T-helper 2 cell (primary cell): ENCODE data around the gene UCK1.
A peak's percentile ranks its signal among the peaks of the same experiment; 100 is the strongest.

Experiments used
- DNase-seq, 5 experiments: peaks; one replicate each; pipeline versions ENCODE4 v3.0.0 to v3.0.0-alpha.2; 2012 to 2022
- total RNA-seq, 2 donors: gene quantifications; one replicate each; lab custom pipeline; 2026; lab: John Stamatoyannopoulos, UW

UCK1 gene
- 19.3 to 23.0 reads per million in 2 donors for total RNA-seq

GRCh38 chr9:131530920-131531832 is at the start of gene UCK1:
UCK1 (minus strand) TSS chr9:131531263; CDS start chr9:131531174, 89 bp downstream.
- DNase-seq = peak; percentile 55 to 89 (median 66)

DNA sequence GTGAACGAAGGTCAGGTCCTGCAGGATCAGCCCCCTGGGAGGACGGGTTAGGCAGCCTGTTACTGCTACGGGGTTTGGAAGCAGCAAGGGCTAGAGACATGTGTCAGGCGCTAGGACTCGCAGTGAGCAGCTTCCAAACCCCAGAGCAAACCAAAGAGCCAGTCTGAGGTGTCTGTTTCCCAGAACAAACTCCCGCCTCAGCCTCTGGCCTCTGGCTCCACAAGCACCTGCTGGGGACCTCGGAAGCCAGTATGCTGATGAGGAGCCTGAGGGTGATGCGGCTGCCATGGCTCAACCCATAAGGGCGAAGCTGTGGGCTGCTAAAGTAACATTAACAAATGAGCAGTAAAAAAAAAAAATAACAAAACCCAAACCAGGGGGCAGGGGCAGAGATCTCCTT is 49.3 kb upstream of the UCK1 start:
- no peak for DNase-seq

DNA sequence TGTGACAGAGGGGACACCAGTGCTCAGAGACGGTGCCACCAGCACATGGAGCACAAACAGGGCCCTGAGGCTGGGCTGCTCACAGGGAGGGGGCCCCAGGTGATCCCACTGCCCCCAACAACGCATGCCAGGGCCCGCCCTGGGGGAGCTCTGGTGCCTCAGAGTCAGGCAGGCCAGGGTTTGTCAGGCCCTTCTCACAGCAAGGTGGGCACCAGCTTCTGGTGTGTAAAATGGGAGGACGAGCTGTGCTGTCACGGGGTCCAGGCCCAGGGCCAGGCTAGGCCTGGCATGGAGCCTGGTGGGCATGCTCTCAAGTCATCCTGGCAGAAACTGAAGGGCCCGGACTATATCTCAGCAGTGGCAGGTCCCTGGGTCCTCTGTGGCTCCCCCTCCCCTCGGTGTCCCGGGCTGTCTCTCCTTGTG is 48.7 kb upstream of the UCK1 start:
- DNase-seq = no peak

- DNase-seq = peak in 3 of 5 experiments; percentile 25 to 73 (median 52)
Measured at GRCh38 chr9:131578731-131579504, 47.9 kb upstream of the UCK1 start.

DNA sequence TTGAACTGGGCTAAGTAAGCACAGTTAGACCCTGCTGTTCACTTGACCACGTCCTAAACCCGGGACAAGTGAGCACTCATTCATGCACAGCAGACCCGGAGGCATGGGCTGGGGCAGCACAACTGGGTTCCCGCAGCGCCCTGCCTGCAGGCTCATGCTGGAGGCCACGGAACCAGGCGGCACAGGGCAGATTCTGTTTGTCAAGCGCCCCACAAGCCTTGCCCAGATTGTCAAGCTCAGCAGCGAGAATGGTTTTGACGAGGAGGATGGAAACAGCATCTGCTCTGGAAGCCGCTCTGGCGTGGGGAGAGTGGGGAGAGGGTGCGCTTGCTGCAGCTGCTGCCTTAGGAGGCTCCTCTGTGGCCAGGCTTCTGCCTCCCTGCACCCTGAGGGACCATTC is 47.0 kb upstream of the UCK1 start:
- no peak for DNase-seq

- DNase-seq = no peak
Measured at GRCh38 chr9:131577005-131578000, 46.2 kb upstream of the UCK1 start.

GRCh38 chr9:131575946-131576853 is 45.1 kb upstream of the UCK1 start:
- no peak for DNase-seq

- no peak for DNase-seq
Measured at GRCh38 chr9:131574730-131575640, 43.9 kb upstream of the UCK1 start.

DNA sequence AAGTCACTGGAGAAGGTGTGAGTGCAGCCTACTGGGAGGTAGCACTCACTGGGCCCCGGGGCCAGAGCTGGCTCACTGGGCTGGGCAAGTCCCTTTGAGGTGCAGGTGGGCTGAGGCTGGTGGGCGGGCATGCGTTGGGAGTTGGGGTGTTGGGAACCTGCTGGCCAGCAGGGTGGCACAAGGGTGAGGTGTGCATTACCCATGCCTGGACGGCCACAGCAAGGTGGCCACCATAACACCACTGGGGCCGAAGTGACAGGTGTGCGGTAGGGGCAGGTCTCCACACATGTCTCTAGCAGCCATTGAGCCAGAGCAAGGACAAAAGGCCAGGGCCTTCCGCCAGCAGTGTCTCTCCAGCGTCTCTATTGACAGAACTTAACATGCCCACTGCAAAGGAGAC is 36.8 kb upstream of the UCK1 start:
- DNase-seq = no peak

DNA sequence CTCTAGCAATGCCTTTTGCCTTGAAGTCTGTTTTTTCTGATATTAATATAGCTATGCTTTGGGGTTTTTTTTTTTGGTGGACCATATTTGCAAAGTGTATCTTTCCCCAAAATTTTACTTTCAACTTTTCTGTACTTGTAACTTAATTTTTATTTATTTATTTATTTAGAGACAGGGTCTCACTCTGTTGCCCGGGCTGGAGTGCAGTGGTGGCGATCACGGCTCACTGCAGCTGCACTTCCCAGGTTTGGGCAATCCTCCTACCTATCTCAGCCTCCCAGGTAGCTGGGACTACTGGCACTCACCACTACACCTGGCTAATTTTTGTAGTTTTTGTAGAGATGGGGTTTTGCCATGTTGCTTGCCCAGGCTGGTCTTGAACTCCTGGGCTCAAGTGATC is 35.1 kb upstream of the UCK1 start:
- no peak for DNase-seq

- DNase-seq = peak in 1 of 5 experiments; percentile 41
Measured at GRCh38 chr9:131565369-131565768, 34.3 kb upstream of the UCK1 start.

GRCh38 chr9:131562032-131562959 is 31.2 kb upstream of the UCK1 start:
- no peak for DNase-seq

- no peak for DNase-seq
Measured at GRCh38 chr9:131559421-131560000, 28.4 kb upstream of the UCK1 start.

GRCh38 chr9:131557855-131558548 is 26.9 kb upstream of the UCK1 start:
- DNase-seq = no peak

- DNase-seq = no peak
Measured at GRCh38 chr9:131555841-131556673, 25.0 kb upstream of the UCK1 start.

DNA sequence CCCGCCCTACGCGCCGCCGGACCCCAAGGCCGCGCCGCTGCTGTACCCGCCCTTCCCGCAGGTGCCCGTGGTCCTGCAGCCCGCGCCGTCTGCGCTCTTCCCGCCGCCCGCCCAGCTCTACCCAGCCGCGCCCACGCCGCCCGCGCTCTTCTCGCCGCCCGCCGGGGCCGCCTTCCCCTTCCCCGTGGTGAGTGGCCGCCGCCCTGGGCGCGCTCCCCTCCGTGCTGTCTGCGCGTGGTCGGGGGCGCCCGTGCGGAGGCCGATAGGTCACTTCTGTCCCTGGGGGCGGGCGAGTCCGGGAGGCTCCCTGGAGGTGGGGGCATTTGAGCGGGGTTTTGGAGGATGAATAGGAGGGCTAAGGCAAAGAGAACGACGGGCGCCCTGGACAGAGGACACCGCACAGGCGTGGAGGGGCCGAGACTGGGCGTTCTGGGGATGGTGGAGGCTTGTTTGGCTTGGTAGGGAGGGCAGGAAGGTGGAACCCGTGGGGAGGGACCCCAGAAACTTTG is 23.8 kb upstream of the UCK1 start:
- DNase-seq = no peak
